Measurements from ENCODE around the gene NDUFAF8.

The NDUFAF8 gene

DNA sequence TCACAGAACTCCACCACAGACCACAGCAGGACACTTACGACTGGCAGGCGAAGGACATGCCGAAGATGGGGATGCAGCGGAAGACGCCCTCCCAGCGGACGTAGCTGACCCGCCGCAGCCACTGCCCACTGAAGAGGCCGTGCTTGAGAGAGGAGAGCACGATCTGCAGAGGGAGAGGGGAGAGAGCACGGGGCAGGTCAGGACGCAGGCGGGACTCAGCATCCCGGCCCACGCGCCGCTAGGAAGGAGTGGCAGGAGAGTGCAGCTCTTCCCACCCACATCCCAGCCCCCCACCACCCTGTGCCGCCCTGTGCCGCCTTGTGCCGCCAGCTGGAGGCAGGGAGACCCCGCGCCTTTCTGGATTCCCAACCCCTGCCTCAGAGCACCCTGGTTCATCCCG is 41.5 kb downstream of the NDUFAF8 start:
- Histone ChIP-seq H3K4me3 (ENCODE audit: low read depth in 1 of 2, low read length in 2 of 2) (no peak overlapping the region), H3K4me2 (ENCODE audit: insufficient read depth, low read length) (no peak overlapping the region), H3K27ac (ENCODE audit: low read length) (no peak overlapping the region), H3K4me1 (ENCODE audit: insufficient read depth, low read length) (no peaks in the 10 kb centered on the region), H3K79me2 (ENCODE audit: insufficient read depth, low read length) (peaks cover 6% of the 10 kb centered on the region; the same call in 1 of the 2 replicates), H3K36me3 (ENCODE audit: insufficient read depth, low read length) (peaks cover 86% of the 10 kb centered on the region), H4K20me1 (ENCODE audit: insufficient read depth, low read length) (peaks cover 18% of the 10 kb centered on the region), H2AFZ (ENCODE audit: low read depth, low read length) (no peak overlapping the region), H3K9me3 (ENCODE audit: insufficient read depth, low read length, severe bottlenecking) (no peaks in the 10 kb centered on the region), H3K27me3 (ENCODE audit: insufficient read depth, low read length, poor library complexity) (no peaks in the 10 kb centered on the region), H3K9ac (ENCODE audit: low read depth, low read length) (no peak overlapping the region)
- no peak for TF ChIP-seq EZH2 (IDR thresholded peaks at IDR 0.05; ENCODE audit: borderline replicate concordance, low read depth, low read length, severe bottlenecking)
- TF ChIP-seq, protein P1, sequence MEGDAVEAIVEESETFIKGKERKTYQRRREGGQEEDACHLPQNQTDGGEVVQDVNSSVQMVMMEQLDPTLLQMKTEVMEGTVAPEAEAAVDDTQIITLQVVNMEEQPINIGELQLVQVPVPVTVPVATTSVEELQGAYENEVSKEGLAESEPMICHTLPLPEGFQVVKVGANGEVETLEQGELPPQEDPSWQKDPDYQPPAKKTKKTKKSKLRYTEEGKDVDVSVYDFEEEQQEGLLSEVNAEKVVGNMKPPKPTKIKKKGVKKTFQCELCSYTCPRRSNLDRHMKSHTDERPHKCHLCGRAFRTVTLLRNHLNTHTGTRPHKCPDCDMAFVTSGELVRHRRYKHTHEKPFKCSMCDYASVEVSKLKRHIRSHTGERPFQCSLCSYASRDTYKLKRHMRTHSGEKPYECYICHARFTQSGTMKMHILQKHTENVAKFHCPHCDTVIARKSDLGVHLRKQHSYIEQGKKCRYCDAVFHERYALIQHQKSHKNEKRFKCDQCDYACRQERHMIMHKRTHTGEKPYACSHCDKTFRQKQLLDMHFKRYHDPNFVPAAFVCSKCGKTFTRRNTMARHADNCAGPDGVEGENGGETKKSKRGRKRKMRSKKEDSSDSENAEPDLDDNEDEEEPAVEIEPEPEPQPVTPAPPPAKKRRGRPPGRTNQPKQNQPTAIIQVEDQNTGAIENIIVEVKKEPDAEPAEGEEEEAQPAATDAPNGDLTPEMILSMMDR (IDR thresholded peaks at IDR 0.05; ENCODE audit: borderline replicate concordance, extremely low read depth, low read length, poor library complexity, severe bottlenecking), result no peak
- no peak for DNase-seq
- no peak for ATAC-seq (ENCODE audit: insufficient read depth, low read depth)

DNA sequence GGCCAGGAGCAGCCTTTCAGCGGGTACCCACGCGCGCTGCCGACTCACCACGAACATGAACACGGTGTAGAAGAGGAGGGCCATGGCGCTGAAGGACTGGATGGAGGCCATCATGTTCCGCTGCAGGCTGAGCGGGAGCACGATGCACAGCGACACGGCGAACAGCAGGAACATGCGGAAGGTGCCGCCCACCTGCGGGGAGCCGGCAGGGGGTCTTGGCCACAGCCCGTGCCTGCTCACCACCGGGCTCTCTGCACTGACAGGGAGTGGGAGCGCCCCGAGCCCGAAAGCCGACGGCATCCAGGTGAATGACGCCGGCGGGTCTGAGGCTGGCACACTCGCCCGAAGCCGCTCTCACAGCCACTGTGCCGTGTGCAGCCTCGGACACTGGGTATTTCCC is 43.0 kb downstream of the NDUFAF8 start:
- ATAC-seq (ENCODE audit: insufficient read depth, low read depth) (no peak), DNase-seq (no peak)
- no peaks in the 10 kb centered on the region for H3K27me3 ChIP-seq (ENCODE audit: insufficient read depth, low read length, poor library complexity)
- peaks cover 22% of the 10 kb centered on the region for H3K79me2 ChIP-seq (ENCODE audit: insufficient read depth, low read length)
- no peak overlapping the region for H2AFZ ChIP-seq (ENCODE audit: low read depth, low read length)
- no peak overlapping the region for H3K4me3 ChIP-seq (ENCODE audit: low read depth in 1 of 2, low read length in 2 of 2)
- peaks cover 76% of the 10 kb centered on the region for H3K36me3 ChIP-seq (ENCODE audit: insufficient read depth, low read length)
- no peaks in the 10 kb centered on the region for H3K9me3 ChIP-seq (ENCODE audit: insufficient read depth, low read length, severe bottlenecking)
- no peak overlapping the region for H3K27ac ChIP-seq (ENCODE audit: low read length)
- no peaks in the 10 kb centered on the region for H3K4me1 ChIP-seq (ENCODE audit: insufficient read depth, low read length)
- TF ChIP-seq EZH2 (IDR thresholded peaks at IDR 0.05; ENCODE audit: borderline replicate concordance, low read depth, low read length, severe bottlenecking), result no peak
- TF ChIP-seq, protein P1 (IDR thresholded peaks at IDR 0.05; ENCODE audit: borderline replicate concordance, extremely low read depth, low read length, poor library complexity, severe bottlenecking), result no peak
- no peak overlapping the region for H3K9ac ChIP-seq (ENCODE audit: low read depth, low read length)
- no peak overlapping the region for H3K4me2 ChIP-seq (ENCODE audit: insufficient read depth, low read length)
- H4K20me1 ChIP-seq (ENCODE audit: insufficient read depth, low read length), result peaks cover 33% of the 10 kb centered on the region

DNA sequence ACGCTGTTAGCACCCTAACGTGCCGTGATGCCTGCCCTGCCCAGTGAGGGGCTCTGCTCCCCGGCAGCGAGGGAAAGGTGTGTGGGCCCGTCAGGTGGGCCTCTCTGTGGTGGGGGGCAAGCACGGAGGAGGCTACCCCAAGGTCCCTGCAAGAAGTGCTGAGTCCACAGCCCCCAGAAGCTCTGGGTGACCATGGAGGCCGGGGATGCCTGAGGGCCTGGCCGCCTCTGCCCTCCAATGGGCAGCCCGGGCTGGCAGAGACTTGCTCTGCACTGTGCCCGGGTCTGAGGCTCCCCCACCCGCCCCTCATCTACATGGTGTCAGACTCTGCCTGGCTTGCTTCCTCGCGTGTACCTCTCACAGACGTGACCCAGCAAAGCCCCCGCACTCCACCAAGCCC is 43.8 kb downstream of the NDUFAF8 start:
- Histone ChIP-seq H3K4me3 (ENCODE audit: low read depth in 1 of 2, low read length in 2 of 2) (no peak overlapping the region), H3K27me3 (ENCODE audit: insufficient read depth, low read length, poor library complexity) (no peaks in the 10 kb centered on the region), H3K4me1 (ENCODE audit: insufficient read depth, low read length) (no peaks in the 10 kb centered on the region), H3K79me2 (ENCODE audit: insufficient read depth, low read length) (peaks cover 29% of the 10 kb centered on the region), H3K27ac (ENCODE audit: low read length) (no peak overlapping the region), H3K4me2 (ENCODE audit: insufficient read depth, low read length) (no peak overlapping the region), H2AFZ (ENCODE audit: low read depth, low read length) (no peak overlapping the region), H4K20me1 (ENCODE audit: insufficient read depth, low read length) (peaks cover 37% of the 10 kb centered on the region), H3K36me3 (ENCODE audit: insufficient read depth, low read length) (peaks cover 76% of the 10 kb centered on the region), H3K9me3 (ENCODE audit: insufficient read depth, low read length, severe bottlenecking) (no peaks in the 10 kb centered on the region), H3K9ac (ENCODE audit: low read depth, low read length) (no peak overlapping the region)
- DNase-seq (no peak), ATAC-seq (ENCODE audit: insufficient read depth, low read depth) (no peak)
- TF ChIP-seq, protein P1 (IDR thresholded peaks at IDR 0.05; ENCODE audit: borderline replicate concordance, extremely low read depth, low read length, poor library complexity, severe bottlenecking), result no peak
- no peak for TF ChIP-seq EZH2 (IDR thresholded peaks at IDR 0.05; ENCODE audit: borderline replicate concordance, low read depth, low read length, severe bottlenecking)

Data from DND-41 (cell line).